Astrocyte of the spinal cord (primary cell): ENCODE data around the gene VAV2.

Experiments used
- DNase-seq: peaks from one replicate; pipeline ENCODE4 v3.0.0; 2011; ENCODE audit warnings: low read depth, low spot score
- H3K4me3 ChIP-seq: 2 replicates; pipeline ENCODE4 v1.5.1; 2011; ENCODE audit warnings: low read depth, mild to moderate bottlenecking, low read length, moderate library complexity
- in situ Hi-C: cut with HindIII; loops from 2 replicates; pipeline ENCODE4 v1.10.0; 2017; ENCODE audit warnings: low sequenced_read_pairs
- TF ChIP-seq, protein P1 (sequence below): IDR thresholded peaks from 2 replicates; pipeline ENCODE4 v1.5.1; 2012; ENCODE audit warnings: low read depth, mild to moderate bottlenecking, low read length, inconsistent platforms

The VAV2 gene

DNA sequence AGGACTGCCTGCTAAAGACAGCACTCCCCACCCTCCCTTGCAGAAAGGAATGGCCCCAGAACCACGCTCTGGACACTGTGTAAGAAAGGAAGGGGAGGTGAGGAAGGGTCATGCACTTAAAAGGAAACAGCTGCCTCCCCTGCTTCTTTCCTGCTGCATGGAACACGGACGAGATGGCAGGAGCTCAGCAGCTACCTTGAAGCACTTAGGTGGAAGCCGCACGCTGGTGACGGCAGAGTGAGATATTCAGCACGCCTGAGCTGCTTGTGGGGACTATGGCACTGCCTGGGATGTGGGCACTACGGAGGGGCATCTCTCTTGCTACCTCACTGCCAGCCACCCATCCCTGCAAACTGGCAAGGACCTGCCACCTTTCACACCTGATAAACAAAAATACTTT is 101.5 kb downstream of the VAV2 start:
- TF ChIP-seq, protein P1, sequence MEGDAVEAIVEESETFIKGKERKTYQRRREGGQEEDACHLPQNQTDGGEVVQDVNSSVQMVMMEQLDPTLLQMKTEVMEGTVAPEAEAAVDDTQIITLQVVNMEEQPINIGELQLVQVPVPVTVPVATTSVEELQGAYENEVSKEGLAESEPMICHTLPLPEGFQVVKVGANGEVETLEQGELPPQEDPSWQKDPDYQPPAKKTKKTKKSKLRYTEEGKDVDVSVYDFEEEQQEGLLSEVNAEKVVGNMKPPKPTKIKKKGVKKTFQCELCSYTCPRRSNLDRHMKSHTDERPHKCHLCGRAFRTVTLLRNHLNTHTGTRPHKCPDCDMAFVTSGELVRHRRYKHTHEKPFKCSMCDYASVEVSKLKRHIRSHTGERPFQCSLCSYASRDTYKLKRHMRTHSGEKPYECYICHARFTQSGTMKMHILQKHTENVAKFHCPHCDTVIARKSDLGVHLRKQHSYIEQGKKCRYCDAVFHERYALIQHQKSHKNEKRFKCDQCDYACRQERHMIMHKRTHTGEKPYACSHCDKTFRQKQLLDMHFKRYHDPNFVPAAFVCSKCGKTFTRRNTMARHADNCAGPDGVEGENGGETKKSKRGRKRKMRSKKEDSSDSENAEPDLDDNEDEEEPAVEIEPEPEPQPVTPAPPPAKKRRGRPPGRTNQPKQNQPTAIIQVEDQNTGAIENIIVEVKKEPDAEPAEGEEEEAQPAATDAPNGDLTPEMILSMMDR = no peak
- in situ Hi-C loops = no loop called here
- no peak overlapping the region for H3K4me3 ChIP-seq
- no peak for DNase-seq

DNA sequence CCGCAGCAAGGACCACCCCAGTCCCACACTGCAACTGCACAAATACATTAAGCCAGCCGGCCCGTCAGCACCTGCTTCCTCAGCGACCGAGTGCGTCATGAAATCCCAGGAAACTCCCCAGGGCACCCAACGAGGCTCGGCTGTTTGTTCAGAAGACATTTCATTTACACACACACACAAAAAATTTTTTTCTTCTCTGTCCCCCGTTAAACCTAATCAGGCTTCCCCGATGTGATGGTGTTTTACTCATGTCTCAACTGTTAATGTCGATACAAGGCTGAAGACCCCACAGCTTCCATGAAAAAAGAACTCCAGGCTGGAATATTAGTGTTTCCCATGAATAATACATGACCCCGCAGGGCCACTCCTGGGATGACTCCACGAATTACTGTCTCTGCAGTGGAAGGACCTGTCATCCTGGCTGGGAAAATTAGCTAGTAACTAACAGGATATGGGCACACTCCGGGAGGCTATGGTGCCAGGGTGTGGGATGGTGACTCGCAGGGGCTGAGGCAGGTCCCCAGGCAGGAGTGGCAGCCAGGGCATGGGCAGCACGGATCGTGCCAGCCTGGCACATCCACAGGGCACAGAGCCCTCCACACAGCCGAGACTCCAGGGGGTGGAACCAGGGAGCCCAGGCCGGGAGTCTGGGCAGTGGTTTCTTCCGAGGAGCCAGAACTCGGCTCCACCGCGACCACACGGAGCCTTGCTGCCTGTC is 102.4 kb downstream of the VAV2 start:
- TF ChIP-seq, protein P1 = no peak
- DNase-seq = no peak
- H3K4me3 ChIP-seq = no peak overlapping the region
- in situ Hi-C loops = no loop called here

DNA sequence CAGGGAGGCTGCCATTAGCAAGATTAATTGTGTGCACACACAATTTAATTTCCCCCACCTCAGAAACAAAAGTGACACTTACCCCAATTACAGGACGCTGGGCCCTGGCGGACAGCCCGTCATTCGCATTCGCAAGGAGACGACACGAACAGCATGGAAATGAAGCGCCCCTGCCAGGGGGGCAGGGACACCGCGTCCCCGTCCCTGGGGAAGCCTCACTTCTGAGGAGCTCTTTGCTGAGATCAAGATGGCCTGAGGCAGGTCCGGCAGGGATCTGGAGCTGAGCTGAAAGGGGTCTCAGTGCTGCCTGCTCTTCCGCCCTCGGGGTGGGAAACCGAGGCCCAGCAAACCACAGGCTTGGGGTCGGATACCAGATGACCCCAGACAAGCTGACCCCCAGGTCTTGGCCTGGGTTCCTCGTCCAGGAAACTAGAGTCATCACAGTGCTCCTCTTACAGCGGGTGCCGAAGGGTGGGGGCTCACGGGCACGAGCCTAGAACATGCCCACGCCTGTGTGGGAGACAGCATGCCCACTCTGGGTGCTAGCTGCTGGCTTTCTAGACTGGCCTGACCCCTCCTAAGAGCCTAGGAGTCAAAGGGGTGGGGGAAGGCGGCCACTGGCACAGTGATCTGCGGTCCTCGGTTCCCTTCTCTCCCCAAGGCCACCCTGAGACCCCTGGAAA is 103.2 kb downstream of the VAV2 start:
- in situ Hi-C loops = no loop called here
- no peak for DNase-seq
- no peak overlapping the region for H3K4me3 ChIP-seq
- TF ChIP-seq, protein P1 = no peak

DNA sequence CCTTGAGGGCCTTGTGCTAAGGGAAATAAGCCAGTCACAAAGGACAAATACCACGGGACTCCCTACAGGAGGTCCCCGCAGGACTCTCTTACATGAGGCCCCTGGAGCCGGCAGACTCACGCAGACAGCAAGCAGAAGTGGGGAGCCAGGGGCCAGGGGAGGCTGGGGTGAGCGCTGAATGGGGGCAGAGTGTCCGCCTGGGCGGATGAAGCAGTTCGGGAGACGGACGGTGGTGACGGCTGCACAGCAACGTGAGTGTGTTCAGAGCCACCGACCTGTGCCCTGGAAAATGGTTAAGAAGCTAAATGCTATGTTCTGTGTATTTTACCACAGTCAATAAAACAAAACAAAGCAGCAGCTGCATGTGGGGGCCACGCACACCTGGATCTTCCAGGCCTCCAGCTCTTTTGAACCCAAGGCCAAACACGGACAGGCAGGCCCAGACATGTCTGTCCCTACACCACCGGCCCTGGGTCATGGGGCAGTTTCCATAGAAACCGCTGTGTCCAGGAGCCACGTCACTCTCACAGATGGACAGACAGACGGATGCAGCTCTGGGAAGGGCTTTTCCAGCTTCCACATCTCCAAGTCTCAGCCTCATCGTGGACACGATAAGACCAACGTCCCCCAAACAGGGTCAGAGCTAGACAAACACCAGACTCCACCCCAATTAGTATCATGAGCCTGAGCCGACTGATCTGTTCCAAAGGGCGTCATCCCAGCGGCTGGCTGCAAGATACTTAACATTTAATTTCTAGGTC is 103.9 kb downstream of the VAV2 start:
- TF ChIP-seq, protein P1 = no peak
- no peak for DNase-seq
- H3K4me3 ChIP-seq = no peak overlapping the region
- in situ Hi-C loops = no loop called here

DNA sequence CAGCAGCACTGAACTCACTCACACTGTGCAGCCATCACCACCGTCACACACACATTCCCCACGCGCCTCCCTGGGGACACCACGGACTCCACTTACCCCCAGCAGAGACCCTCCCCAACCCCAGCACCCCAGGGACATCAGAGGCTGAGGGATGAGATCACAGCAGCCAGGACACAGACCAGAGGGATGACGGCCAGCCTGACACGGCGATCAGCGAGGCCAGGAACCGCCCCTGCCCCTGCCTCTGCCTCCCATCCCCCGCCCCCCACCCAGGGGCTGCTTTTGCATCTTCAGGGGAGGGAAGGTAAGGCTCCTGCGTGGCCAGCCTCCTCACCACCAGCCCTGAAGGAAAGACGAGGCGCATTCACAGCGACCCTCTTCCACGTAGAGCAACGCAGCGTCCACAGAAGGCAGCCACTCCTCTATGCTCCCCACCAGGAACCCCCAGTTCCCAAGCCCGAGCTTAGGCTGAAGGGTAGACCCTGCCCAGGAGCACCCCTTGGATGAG is 104.5 kb downstream of the VAV2 start:
- in situ Hi-C loops = no loop called here
- TF ChIP-seq, protein P1 = no peak
- no peak overlapping the region for H3K4me3 ChIP-seq

More for the DNA sequence above, 104.5 kb downstream of the VAV2 start:
- DNase-seq = no peak
